ENCODE measurements around the gene MRRF.

- TF ChIP-seq CTCF (IDR thresholded peaks at IDR 0.05): no peak
- TF ChIP-seq EP300 (IDR thresholded peaks at IDR 0.05): no peak
- TF ChIP-seq POLR2A (IDR thresholded peaks at IDR 0.05): no peak
- TF ChIP-seq POLR2AphosphoS5 (IDR thresholded peaks at IDR 0.05): no peak
These were observed 104.0 kb downstream of the MRRF start for GRCh38 chr9:122368642-122369041.
